Measurements from ENCODE around the gene SCGB1A1.

- TF ChIP-seq ZFX (IDR thresholded peaks at IDR 0.05; ENCODE audit: borderline replicate concordance) (no peak), CTCF (IDR thresholded peaks at IDR 0.05) (no peak)
Measured at GRCh38 chr11:62411524-62411923, 7.3 kb upstream of the SCGB1A1 start.
